ENCODE data around the gene NECTIN3.

- TF ChIP-seq ZBTB26 (tag by site-specific recombination; optimal IDR thresholded peaks at IDR 0.05) (no peak), ZNF133 (tag by site-specific recombination; IDR thresholded peaks at IDR 0.05) (no peak), ZNF121 (tag by site-specific recombination; IDR thresholded peaks at IDR 0.05) (no peak), ZSCAN18 (tag by site-specific recombination; IDR thresholded peaks at IDR 0.05) (no peak), ZNF211 (tag by site-specific recombination; IDR thresholded peaks at IDR 0.05; ENCODE audit: low read depth) (no peak), ZBTB7A (tag by site-specific recombination; IDR thresholded peaks at IDR 0.05; ENCODE audit: low read depth) (no peak), ZNF561 (tag by site-specific recombination; IDR thresholded peaks at IDR 0.05; ENCODE audit: borderline replicate concordance) (no peak), ZNF776 (tag by site-specific recombination; IDR thresholded peaks at IDR 0.05; ENCODE audit: borderline replicate concordance) (no peak), TCF7L2 (IDR thresholded peaks at IDR 0.05; ENCODE audit: borderline replicate concordance, low read depth, low read length) (no peak)
- TF ChIP-seq, protein P1, sequence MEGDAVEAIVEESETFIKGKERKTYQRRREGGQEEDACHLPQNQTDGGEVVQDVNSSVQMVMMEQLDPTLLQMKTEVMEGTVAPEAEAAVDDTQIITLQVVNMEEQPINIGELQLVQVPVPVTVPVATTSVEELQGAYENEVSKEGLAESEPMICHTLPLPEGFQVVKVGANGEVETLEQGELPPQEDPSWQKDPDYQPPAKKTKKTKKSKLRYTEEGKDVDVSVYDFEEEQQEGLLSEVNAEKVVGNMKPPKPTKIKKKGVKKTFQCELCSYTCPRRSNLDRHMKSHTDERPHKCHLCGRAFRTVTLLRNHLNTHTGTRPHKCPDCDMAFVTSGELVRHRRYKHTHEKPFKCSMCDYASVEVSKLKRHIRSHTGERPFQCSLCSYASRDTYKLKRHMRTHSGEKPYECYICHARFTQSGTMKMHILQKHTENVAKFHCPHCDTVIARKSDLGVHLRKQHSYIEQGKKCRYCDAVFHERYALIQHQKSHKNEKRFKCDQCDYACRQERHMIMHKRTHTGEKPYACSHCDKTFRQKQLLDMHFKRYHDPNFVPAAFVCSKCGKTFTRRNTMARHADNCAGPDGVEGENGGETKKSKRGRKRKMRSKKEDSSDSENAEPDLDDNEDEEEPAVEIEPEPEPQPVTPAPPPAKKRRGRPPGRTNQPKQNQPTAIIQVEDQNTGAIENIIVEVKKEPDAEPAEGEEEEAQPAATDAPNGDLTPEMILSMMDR (tag by site-specific recombination; IDR thresholded peaks at IDR 0.05), result no peak
- TF ChIP-seq, protein P2, sequence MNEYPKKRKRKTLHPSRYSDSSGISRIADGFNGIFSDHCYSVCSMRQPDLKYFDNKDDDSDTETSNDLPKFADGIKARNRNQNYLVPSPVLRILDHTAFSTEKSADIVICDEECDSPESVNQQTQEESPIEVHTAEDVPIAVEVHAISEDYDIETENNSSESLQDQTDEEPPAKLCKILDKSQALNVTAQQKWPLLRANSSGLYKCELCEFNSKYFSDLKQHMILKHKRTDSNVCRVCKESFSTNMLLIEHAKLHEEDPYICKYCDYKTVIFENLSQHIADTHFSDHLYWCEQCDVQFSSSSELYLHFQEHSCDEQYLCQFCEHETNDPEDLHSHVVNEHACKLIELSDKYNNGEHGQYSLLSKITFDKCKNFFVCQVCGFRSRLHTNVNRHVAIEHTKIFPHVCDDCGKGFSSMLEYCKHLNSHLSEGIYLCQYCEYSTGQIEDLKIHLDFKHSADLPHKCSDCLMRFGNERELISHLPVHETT (tag by site-specific recombination; IDR thresholded peaks at IDR 0.05), result no peak
- TF ChIP-seq, protein P3, sequence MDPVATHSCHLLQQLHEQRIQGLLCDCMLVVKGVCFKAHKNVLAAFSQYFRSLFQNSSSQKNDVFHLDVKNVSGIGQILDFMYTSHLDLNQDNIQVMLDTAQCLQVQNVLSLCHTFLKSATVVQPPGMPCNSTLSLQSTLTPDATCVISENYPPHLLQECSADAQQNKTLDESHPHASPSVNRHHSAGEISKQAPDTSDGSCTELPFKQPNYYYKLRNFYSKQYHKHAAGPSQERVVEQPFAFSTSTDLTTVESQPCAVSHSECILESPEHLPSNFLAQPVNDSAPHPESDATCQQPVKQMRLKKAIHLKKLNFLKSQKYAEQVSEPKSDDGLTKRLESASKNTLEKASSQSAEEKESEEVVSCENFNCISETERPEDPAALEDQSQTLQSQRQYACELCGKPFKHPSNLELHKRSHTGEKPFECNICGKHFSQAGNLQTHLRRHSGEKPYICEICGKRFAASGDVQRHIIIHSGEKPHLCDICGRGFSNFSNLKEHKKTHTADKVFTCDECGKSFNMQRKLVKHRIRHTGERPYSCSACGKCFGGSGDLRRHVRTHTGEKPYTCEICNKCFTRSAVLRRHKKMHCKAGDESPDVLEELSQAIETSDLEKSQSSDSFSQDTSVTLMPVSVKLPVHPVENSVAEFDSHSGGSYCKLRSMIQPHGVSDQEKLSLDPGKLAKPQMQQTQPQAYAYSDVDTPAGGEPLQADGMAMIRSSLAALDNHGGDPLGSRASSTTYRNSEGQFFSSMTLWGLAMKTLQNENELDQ (tag by site-specific recombination; IDR thresholded peaks at IDR 0.05; ENCODE audit: low read depth), result no peak
- TF ChIP-seq, protein P4, sequence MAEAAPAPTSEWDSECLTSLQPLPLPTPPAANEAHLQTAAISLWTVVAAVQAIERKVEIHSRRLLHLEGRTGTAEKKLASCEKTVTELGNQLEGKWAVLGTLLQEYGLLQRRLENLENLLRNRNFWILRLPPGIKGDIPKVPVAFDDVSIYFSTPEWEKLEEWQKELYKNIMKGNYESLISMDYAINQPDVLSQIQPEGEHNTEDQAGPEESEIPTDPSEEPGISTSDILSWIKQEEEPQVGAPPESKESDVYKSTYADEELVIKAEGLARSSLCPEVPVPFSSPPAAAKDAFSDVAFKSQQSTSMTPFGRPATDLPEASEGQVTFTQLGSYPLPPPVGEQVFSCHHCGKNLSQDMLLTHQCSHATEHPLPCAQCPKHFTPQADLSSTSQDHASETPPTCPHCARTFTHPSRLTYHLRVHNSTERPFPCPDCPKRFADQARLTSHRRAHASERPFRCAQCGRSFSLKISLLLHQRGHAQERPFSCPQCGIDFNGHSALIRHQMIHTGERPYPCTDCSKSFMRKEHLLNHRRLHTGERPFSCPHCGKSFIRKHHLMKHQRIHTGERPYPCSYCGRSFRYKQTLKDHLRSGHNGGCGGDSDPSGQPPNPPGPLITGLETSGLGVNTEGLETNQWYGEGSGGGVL (tag by site-specific recombination; IDR thresholded peaks at IDR 0.05), result no peak
- TF ChIP-seq, protein P5, sequence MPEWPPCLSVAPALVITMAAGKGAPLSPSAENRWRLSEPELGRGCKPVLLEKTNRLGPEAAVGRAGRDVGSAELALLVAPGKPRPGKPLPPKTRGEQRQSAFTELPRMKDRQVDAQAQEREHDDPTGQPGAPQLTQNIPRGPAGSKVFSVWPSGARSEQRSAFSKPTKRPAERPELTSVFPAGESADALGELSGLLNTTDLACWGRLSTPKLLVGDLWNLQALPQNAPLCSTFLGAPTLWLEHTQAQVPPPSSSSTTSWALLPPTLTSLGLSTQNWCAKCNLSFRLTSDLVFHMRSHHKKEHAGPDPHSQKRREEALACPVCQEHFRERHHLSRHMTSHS (tag by site-specific recombination; IDR thresholded peaks at IDR 0.05), result no peak
These were observed 802 bp upstream of the NECTIN3 start for GRCh38 chr3:111070772-111071256.

Measured in HEK293 (cell line).